ENCODE data around the gene NDE1.
"Not testable (repeated sequence)": the region's sequence is repeated elsewhere in the genome, so short reads cannot be mapped to it uniquely, and the experiment has no call there.

NDE1 gene

GRCh38 chr16:15653227-15653626 lies 3.2 kb downstream of the NDE1 start:
- Histone ChIP-seq H3K36me3 (ENCODE audit: insufficient read depth) (no peaks in the 10 kb centered on the region), H4K20me1 (ENCODE audit: insufficient read depth) (no peaks in the 10 kb centered on the region), H3K27me3 (ENCODE audit: insufficient read depth, low read depth) (no peaks in the 10 kb centered on the region), H3K27ac (no peak overlapping the region), H3K9ac (no peak overlapping the region), H3K79me2 (ENCODE audit: insufficient read depth, low read depth) (peaks cover 68% of the 10 kb centered on the region), H3K4me3 (IDR thresholded peaks at IDR 0.05; ENCODE audit: insufficient read depth, low read depth, low read length) (no peak overlapping the region), H3K4me1 (ENCODE audit: low read depth, poor library complexity, severe bottlenecking) (peaks cover 32% of the 10 kb centered on the region), H3K4me2 (no peak overlapping the region), H2AFZ (ENCODE audit: low read depth) (no peak overlapping the region)
- no peak for TF ChIP-seq CTCF (conservative IDR thresholded peaks at IDR 0.05; ENCODE audit: low read depth, low read length)

GRCh38 chr16:15654591-15654990 lies 4.5 kb downstream of the NDE1 start:
- Histone ChIP-seq H3K27me3 (ENCODE audit: insufficient read depth, low read depth) (no peaks in the 10 kb centered on the region), H3K4me3 (IDR thresholded peaks at IDR 0.05; ENCODE audit: insufficient read depth, low read depth, low read length) (no peak overlapping the region), H2AFZ (ENCODE audit: low read depth) (no peak overlapping the region), H3K36me3 (ENCODE audit: insufficient read depth) (no peaks in the 10 kb centered on the region), H4K20me1 (ENCODE audit: insufficient read depth) (no peaks in the 10 kb centered on the region), H3K9ac (no peak overlapping the region), H3K79me2 (ENCODE audit: insufficient read depth, low read depth) (peaks cover 82% of the 10 kb centered on the region), H3K4me2 (no peak overlapping the region), H3K4me1 (ENCODE audit: low read depth, poor library complexity, severe bottlenecking) (peaks cover 27% of the 10 kb centered on the region), H3K27ac (no peak overlapping the region)
- TF ChIP-seq CTCF (conservative IDR thresholded peaks at IDR 0.05; ENCODE audit: low read depth, low read length), result no peak

- not testable (repeated sequence) for H3K4me3 ChIP-seq (IDR thresholded peaks at IDR 0.05; ENCODE audit: insufficient read depth, low read depth, low read length); H3K27me3 ChIP-seq (ENCODE audit: insufficient read depth, low read depth); H4K20me1 ChIP-seq (ENCODE audit: insufficient read depth); H3K36me3 ChIP-seq (ENCODE audit: insufficient read depth); H3K4me2 ChIP-seq; H2AFZ ChIP-seq (ENCODE audit: low read depth); H3K9ac ChIP-seq; H3K27ac ChIP-seq
- Histone ChIP-seq H3K79me2 (ENCODE audit: insufficient read depth, low read depth) (peaks cover 87% of the 10 kb centered on the region), H3K4me1 (ENCODE audit: low read depth, poor library complexity, severe bottlenecking) (peaks cover 26% of the 10 kb centered on the region)
Observed at GRCh38 chr16:15655561-15655960, 5.5 kb downstream of the NDE1 start.

GRCh38 chr16:15658149-15658548 lies 8.1 kb downstream of the NDE1 start:
- Histone ChIP-seq H3K27me3 (ENCODE audit: insufficient read depth, low read depth) (no peaks in the 10 kb centered on the region), H3K4me3 (IDR thresholded peaks at IDR 0.05; ENCODE audit: insufficient read depth, low read depth, low read length) (no peak overlapping the region), H3K36me3 (ENCODE audit: insufficient read depth) (no peaks in the 10 kb centered on the region), H3K4me2 (no peak overlapping the region), H3K4me1 (ENCODE audit: low read depth, poor library complexity, severe bottlenecking) (peaks cover 8% of the 10 kb centered on the region), H3K27ac (no peak overlapping the region), H2AFZ (ENCODE audit: low read depth) (no peak overlapping the region), H3K79me2 (ENCODE audit: insufficient read depth, low read depth) (peaks cover 83% of the 10 kb centered on the region), H3K9ac (no peak overlapping the region), H4K20me1 (ENCODE audit: insufficient read depth) (no peaks in the 10 kb centered on the region)
- TF ChIP-seq CTCF (conservative IDR thresholded peaks at IDR 0.05; ENCODE audit: low read depth, low read length), result no peak

- Histone ChIP-seq H3K4me2 (no peak overlapping the region), H3K27me3 (ENCODE audit: insufficient read depth, low read depth) (no peaks in the 10 kb centered on the region), H3K4me1 (ENCODE audit: low read depth, poor library complexity, severe bottlenecking) (peaks cover 4% of the 10 kb centered on the region), H4K20me1 (ENCODE audit: insufficient read depth) (no peaks in the 10 kb centered on the region), H3K79me2 (ENCODE audit: insufficient read depth, low read depth) (peaks cover 81% of the 10 kb centered on the region), H3K4me3 (IDR thresholded peaks at IDR 0.05; ENCODE audit: insufficient read depth, low read depth, low read length) (no peak overlapping the region), H3K27ac (no peak overlapping the region), H2AFZ (ENCODE audit: low read depth) (no peak overlapping the region), H3K36me3 (ENCODE audit: insufficient read depth) (no peaks in the 10 kb centered on the region), H3K9ac (no peak overlapping the region)
- no peak for TF ChIP-seq CTCF (conservative IDR thresholded peaks at IDR 0.05; ENCODE audit: low read depth, low read length)
Observed at GRCh38 chr16:15658556-15658955, 8.5 kb downstream of the NDE1 start.
